VCaP (cell line): ENCODE data around the gene CLDN7.

ENCODE experiments used
- H3K27ac ChIP-seq: fragments of 450-650 bp; 2 replicates; pipeline ENCODE4 v1.5.1; 2017
- CTCF ChIP-seq: fragments of 450-650 bp; conservative IDR thresholded peaks from 2 replicates; pipeline ENCODE4 v1.5.1; 2017; ENCODE audit warnings: mild to moderate bottlenecking, moderate library complexity

CLDN7 gene

GRCh38 chr17:7219229-7219811 lies 43.0 kb downstream of the CLDN7 start:
- peak overlapping the region; percentile 81 for H3K27ac ChIP-seq
- no peak for TF ChIP-seq CTCF

- TF ChIP-seq CTCF: no peak
- H3K27ac ChIP-seq: no peak overlapping the region
Observed at GRCh38 chr17:7218758-7219157, 43.5 kb downstream of the CLDN7 start.

GRCh38 chr17:7218166-7218565 lies 44.1 kb downstream of the CLDN7 start:
- no peak overlapping the region for H3K27ac ChIP-seq

GRCh38 chr17:7217113-7217987 lies 44.9 kb downstream of the CLDN7 start:
- H3K27ac ChIP-seq: no peak overlapping the region
- TF ChIP-seq CTCF: no peak

More at GRCh38 chr17:7218166-7218565, 44.1 kb downstream of the CLDN7 start:
- TF ChIP-seq CTCF: no peak

GRCh38 chr17:7216242-7217112 lies 45.8 kb downstream of the CLDN7 start:
- no peak for TF ChIP-seq CTCF
- H3K27ac ChIP-seq: no peak overlapping the region

- no peak overlapping the region for H3K27ac ChIP-seq
- TF ChIP-seq CTCF: no peak
Observed at GRCh38 chr17:7215652-7216180, 46.6 kb downstream of the CLDN7 start.
